OCI-LY1 (cell line): Measurements from ENCODE around the gene STARD7.

Experiments used
- CTCF ChIP-seq: fragments of 200-600 bp; sonication (generic), shearing (Covaris generic); IDR thresholded peaks from 2 replicates; pipeline ENCODE4 v1.5.1; 2017; ENCODE audit warnings: mild to moderate bottlenecking, antibody characterized with exemption, low read length, moderate library complexity, mixed read lengths
- EZH2 ChIP-seq: fragments of 200-600 bp; sonication (generic), shearing (Covaris generic); IDR thresholded peaks from 2 replicates; pipeline ENCODE4 v1.8.0; 2017; ENCODE audit warnings: borderline replicate concordance, mixed run types, mild to moderate bottlenecking, antibody characterized with exemption, low read length, moderate library complexity, mixed read lengths

- TF ChIP-seq CTCF = no peak
- TF ChIP-seq EZH2 = no peak
Measured at GRCh38 chr2:96212339-96212738, 3.7 kb upstream of the STARD7 start.
